HG03135 (cell line): ENCODE data around the gene EXOC2.

ENCODE experiments used
- ATAC-seq: cut with Tn5 transposase; IDR thresholded peaks from one replicate; pipeline ENCODE4 v1.9.1; 2021; ENCODE audit warnings: mild to moderate bottlenecking, moderate library complexity; ENCODE audit not compliant: unreplicated experiment

Gene EXOC2

GRCh38 chr6:474453-475185 is 218.3 kb downstream of the EXOC2 start:
- ATAC-seq, result peak; percentile 62

GRCh38 chr6:473768-474452 is 219.0 kb downstream of the EXOC2 start:
- no peak for ATAC-seq

GRCh38 chr6:473356-473755 is 219.6 kb downstream of the EXOC2 start:
- no peak for ATAC-seq

GRCh38 chr6:470901-471448 is 222.0 kb downstream of the EXOC2 start:
- peak; percentile 48 for ATAC-seq

- peak; percentile 33 for ATAC-seq
Measured at GRCh38 chr6:470051-470900, 222.7 kb downstream of the EXOC2 start.

GRCh38 chr6:467671-468082 is 225.3 kb downstream of the EXOC2 start:
- ATAC-seq, result no peak

GRCh38 chr6:467111-467510 is 225.8 kb downstream of the EXOC2 start:
- ATAC-seq, result no peak

- ATAC-seq, result no peak
Measured at GRCh38 chr6:466564-466963, 226.4 kb downstream of the EXOC2 start.

- no peak for ATAC-seq
Measured at GRCh38 chr6:465531-466348, 227.2 kb downstream of the EXOC2 start.

- no peak for ATAC-seq
Measured at GRCh38 chr6:456887-457286, 236.1 kb downstream of the EXOC2 start.

- no peak for ATAC-seq
Measured at GRCh38 chr6:456358-456867, 236.5 kb downstream of the EXOC2 start.

GRCh38 chr6:455835-456234 is 237.1 kb downstream of the EXOC2 start:
- no peak for ATAC-seq

GRCh38 chr6:455006-455585 is 237.8 kb downstream of the EXOC2 start:
- no peak for ATAC-seq

GRCh38 chr6:454148-454991 is 238.6 kb downstream of the EXOC2 start:
- no peak for ATAC-seq

GRCh38 chr6:453152-453551 is 239.8 kb downstream of the EXOC2 start:
- ATAC-seq, result no peak

GRCh38 chr6:452301-453067 is 240.5 kb downstream of the EXOC2 start:
- ATAC-seq, result no peak

- ATAC-seq, result no peak
Measured at GRCh38 chr6:451847-452246, 241.1 kb downstream of the EXOC2 start.

- ATAC-seq, result no peak
Measured at GRCh38 chr6:451336-451735, 241.6 kb downstream of the EXOC2 start.
